GM12801 (cell line): ENCODE results near the gene HNRNPA1.

ENCODE experiments used
- TF ChIP-seq, protein P1 (sequence below): IDR thresholded peaks from one replicate; pipeline ENCODE4 v1.5.1; 2011; ENCODE audit warnings: control low read depth; ENCODE audit not compliant: insufficient read length; ENCODE audit errors: extremely low read depth

Gene HNRNPA1

DNA sequence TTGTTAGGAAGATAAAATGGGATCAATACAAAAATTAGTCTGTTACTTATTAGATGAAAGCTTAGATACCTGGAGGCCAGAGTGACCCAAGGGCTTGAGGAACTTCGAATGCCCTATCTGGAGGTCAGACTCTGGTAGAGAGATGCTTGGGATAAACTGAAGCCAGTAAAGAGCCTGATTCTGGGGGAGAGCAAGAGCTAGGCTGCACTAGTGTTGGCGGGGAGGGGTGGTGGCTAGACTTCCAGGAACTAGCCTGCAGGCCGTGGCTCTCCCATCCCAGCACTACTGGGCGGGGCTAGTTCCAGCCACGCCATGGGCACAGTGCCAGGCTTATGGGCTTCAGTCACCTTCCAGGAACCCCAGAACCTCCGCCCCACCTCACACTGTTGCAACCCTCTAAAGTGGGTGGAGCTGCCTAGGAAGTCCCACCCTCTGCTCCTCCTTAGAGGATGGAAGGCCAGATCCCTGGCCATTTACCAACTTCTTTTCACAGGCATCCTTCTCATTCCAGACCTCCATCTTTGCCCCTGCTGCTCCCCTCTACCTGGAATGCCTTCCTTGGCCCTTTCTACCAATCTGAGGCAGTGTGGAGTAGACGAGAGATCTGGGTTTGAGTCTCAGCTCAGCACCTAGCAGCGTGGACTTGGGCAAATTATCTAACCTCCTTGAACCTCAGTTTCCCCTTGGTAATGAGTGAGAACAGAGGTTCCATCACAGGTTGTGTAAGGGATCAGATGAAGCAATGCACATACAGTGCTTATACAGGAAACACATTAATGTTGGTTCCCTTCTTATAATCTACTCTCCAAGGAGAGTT lies 26.6 kb downstream of the HNRNPA1 start:
- TF ChIP-seq, protein P1, sequence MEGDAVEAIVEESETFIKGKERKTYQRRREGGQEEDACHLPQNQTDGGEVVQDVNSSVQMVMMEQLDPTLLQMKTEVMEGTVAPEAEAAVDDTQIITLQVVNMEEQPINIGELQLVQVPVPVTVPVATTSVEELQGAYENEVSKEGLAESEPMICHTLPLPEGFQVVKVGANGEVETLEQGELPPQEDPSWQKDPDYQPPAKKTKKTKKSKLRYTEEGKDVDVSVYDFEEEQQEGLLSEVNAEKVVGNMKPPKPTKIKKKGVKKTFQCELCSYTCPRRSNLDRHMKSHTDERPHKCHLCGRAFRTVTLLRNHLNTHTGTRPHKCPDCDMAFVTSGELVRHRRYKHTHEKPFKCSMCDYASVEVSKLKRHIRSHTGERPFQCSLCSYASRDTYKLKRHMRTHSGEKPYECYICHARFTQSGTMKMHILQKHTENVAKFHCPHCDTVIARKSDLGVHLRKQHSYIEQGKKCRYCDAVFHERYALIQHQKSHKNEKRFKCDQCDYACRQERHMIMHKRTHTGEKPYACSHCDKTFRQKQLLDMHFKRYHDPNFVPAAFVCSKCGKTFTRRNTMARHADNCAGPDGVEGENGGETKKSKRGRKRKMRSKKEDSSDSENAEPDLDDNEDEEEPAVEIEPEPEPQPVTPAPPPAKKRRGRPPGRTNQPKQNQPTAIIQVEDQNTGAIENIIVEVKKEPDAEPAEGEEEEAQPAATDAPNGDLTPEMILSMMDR = no peak

DNA sequence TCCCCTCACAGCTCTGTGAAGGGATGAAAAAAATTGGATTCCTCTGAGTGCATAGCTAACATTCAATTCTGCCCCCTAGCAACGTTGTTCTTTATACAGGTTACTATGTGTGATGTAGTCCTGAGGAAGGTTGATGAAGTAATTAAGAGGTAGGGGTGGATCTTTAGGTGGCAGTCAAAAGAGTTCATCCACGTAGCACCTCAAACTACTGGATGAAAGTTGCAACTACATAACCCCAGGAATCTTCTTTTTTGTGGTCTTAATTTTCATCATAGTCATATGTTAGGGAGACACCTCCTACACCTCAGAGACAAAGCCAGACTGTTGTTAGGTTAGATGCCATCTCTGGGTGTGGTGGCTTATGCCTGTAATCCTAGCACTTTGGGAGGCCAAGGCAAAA lies 30.5 kb downstream of the HNRNPA1 start:
- TF ChIP-seq, protein P1 = no peak

GRCh38 chr12:54321363-54321762 lies 40.8 kb downstream of the HNRNPA1 start:
- TF ChIP-seq, protein P1 = no peak

DNA sequence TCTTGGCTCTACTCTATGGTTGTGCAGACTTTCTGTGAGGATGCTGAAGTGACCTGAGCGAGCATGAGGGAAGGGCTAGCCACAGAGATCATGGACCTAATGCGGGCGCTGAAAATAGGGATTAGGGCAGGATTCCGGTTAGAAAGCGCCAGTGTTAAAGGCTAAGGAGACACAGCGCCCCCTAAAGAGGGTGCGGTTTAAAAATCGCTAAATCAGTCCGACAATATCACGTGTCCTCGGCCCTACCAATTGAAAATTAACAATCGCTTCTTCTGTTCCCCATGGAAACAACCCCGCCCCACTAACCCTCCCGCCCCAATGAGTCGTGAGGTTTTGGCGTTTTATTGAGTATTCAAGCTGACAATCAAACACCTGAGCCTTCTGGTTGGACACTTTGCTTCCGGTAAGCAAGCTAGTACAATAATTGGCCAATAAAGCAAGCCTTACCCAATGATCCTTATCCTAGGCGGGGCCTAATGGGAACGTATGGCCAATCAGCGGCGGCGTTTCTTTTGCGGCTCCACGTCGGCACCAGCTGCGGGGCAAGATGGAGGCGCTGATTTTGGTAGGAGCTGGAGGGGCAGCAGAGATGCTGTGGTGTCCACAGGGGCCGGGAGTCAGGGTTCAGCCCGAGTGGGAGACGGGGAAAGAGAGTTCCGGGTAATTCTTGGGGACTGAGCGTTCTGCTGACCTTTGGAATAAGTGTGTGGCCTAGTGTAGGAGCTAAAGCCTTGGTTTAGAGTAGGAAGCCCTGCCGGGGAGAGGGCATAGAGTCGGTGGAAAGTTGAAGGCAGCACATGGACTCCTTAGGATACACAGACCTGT lies 44.3 kb downstream of the HNRNPA1 start, which contains the start of gene COPZ1:
Gene COPZ1, plus strand, starts transcription at position 515 of the 825 bp plus-strand sequence. Its CDS starts 33 bp downstream, at position 548.
- TF ChIP-seq, protein P1 = no peak

DNA sequence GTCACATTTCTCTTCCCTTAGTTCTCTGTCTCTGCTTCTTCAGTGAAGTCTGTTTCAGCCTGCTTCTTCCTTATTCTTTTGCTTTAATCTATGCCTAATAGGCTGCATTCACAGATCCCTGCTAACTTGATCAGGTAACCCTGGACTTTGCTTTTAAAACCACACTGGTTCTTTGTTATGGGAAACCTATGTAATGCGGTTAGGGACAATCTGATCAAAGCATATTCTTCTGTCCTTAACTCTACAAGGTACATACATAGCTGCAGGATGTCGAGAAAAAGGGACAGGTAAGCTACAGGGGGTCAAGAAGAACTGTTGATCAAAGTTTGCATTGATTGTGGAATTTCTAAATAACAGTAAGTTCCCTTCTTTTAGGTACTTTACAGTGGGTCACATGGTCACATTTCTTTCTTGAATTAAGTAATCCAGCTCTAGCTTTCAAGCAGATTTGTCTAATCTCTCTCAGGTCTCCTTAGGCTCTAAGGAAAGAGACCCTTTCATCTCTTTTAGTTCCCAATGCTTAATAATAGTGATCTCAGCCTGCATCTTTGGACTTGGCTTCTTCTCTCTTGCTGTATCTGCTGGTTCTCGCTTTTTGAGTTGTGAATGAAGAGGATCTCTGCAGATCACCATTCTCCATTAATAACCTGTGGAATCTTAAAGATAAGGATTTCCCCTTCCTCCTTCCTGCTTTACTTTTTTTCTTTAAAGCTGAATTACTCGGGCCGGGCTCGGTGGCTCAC lies 48.2 kb downstream of the HNRNPA1 start:
- TF ChIP-seq, protein P1 = no peak

DNA sequence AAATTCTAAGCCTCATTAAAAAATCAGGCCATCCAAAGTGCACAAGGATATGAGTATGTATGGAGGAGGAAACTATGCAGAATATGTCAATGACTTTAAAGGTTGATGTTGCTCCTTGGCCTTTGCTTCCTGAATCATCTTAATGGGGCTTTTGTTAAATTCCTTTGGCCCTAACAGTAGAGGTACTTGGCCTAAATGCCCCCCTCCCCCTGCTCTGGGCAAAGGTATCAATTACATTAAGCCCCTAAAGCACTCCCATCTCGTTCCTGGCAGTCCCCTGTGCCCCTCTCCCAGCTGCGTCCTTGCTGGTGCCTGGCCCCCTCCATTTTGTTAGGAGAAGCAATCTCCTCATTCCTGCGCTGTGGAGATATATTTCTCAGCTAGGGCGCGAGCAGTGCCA lies 49.2 kb downstream of the HNRNPA1 start:
- TF ChIP-seq, protein P1 = no peak

GRCh38 chr12:54330442-54330841 lies 49.9 kb downstream of the HNRNPA1 start:
- TF ChIP-seq, protein P1 = no peak
